NOMO-1 (cell line): ENCODE measurements around the gene TSPAN32.

ENCODE experiments used
- DNase-seq, 2 experiments: peaks; one replicate each; lab custom pipeline; 2025; ENCODE audit not compliant: unreplicated experiment in 2 of 2; lab: John Stamatoyannopoulos, UW

Gene TSPAN32

GRCh38 chr11:2302306-2302895, 588 bp downstream of the TSPAN32 start:
- peak; percentile 27 to 47 for DNase-seq

- DNase-seq, result no peak
These were observed 1.2 kb downstream of the TSPAN32 start for GRCh38 chr11:2302896-2303626.

- no peak for DNase-seq
These were observed 2.1 kb downstream of the TSPAN32 start for GRCh38 chr11:2303627-2304505.

GRCh38 chr11:2304506-2305139, 2.8 kb downstream of the TSPAN32 start:
- DNase-seq, result no peak

- DNase-seq, result peak; percentile 58 to 81
These were observed 3.4 kb downstream of the TSPAN32 start for GRCh38 chr11:2305140-2305778.

- peak; percentile 53 for DNase-seq
These were observed 4.1 kb downstream of the TSPAN32 start for GRCh38 chr11:2305788-2306451.

GRCh38 chr11:2306452-2306823, 4.6 kb downstream of the TSPAN32 start:
- no peak for DNase-seq

- DNase-seq, result no peak
These were observed 5.2 kb downstream of the TSPAN32 start for GRCh38 chr11:2306877-2307500.

- DNase-seq, result no peak
These were observed 5.9 kb downstream of the TSPAN32 start for GRCh38 chr11:2307501-2308331.

- DNase-seq, result no peak
These were observed 6.9 kb downstream of the TSPAN32 start for GRCh38 chr11:2308713-2309112.

GRCh38 chr11:2309251-2310072, 7.6 kb downstream of the TSPAN32 start:
- no peak for DNase-seq

- no peak for DNase-seq
These were observed 8.4 kb downstream of the TSPAN32 start for GRCh38 chr11:2310073-2310785.

GRCh38 chr11:2310786-2311352, 9.1 kb downstream of the TSPAN32 start:
- no peak for DNase-seq

GRCh38 chr11:2311353-2312133, 9.7 kb downstream of the TSPAN32 start:
- no peak for DNase-seq

- no peak for DNase-seq
These were observed 10.6 kb downstream of the TSPAN32 start for GRCh38 chr11:2312232-2313042.
